ENCODE data around the gene R3HCC1L.
"Not testable (repeated sequence)": the region's sequence is repeated elsewhere in the genome, so short reads cannot be mapped to it uniquely, and the experiment has no call there.

Gene R3HCC1L

GRCh38 chr10:98208925-98209324, 74.5 kb downstream of the R3HCC1L start:
- H3K9me3 Mint-ChIP-seq: no peaks in the 10 kb centered on the region
- H3K4me3 Mint-ChIP-seq: no peak overlapping the region
- H3K36me3 Mint-ChIP-seq (ENCODE audit: low read depth): peaks cover 38% of the 10 kb centered on the region
- DNase-seq (ENCODE audit: low spot score): no peak
- H3K4me1 Mint-ChIP-seq (ENCODE audit: low read depth): peaks cover 1% of the 10 kb centered on the region
- no peaks in the 10 kb centered on the region for H3K27me3 Mint-ChIP-seq (ENCODE audit: low read depth)
- no peak overlapping the region for H3K27ac Mint-ChIP-seq

- no peak overlapping the region for H3K27ac Mint-ChIP-seq
- no peaks in the 10 kb centered on the region for H3K9me3 Mint-ChIP-seq
- H3K27me3 Mint-ChIP-seq (ENCODE audit: low read depth): no peaks in the 10 kb centered on the region
- peaks cover 40% of the 10 kb centered on the region for H3K36me3 Mint-ChIP-seq (ENCODE audit: low read depth)
- DNase-seq (ENCODE audit: low spot score): no peak
- no peak overlapping the region for H3K4me3 Mint-ChIP-seq
- peaks cover 1% of the 10 kb centered on the region for H3K4me1 Mint-ChIP-seq (ENCODE audit: low read depth)
Observed at GRCh38 chr10:98209441-98209840, 75.0 kb downstream of the R3HCC1L start.

GRCh38 chr10:98212196-98212595, 77.7 kb downstream of the R3HCC1L start:
- H3K4me1 Mint-ChIP-seq (ENCODE audit: low read depth): peaks cover 1% of the 10 kb centered on the region
- no peak for DNase-seq (ENCODE audit: low spot score)
- no peak overlapping the region for H3K27ac Mint-ChIP-seq
- H3K36me3 Mint-ChIP-seq (ENCODE audit: low read depth): peaks cover 53% of the 10 kb centered on the region
- peaks cover 8% of the 10 kb centered on the region for H3K9me3 Mint-ChIP-seq
- H3K27me3 Mint-ChIP-seq (ENCODE audit: low read depth): no peaks in the 10 kb centered on the region
- H3K4me3 Mint-ChIP-seq: no peak overlapping the region

- Mint-ChIP-seq H3K9me3 (peaks cover 24% of the 10 kb centered on the region), H3K27ac (no peak overlapping the region), H3K36me3 (ENCODE audit: low read depth) (peaks cover 60% of the 10 kb centered on the region), H3K4me3 (no peak overlapping the region), H3K4me1 (ENCODE audit: low read depth) (no peaks in the 10 kb centered on the region), H3K27me3 (ENCODE audit: low read depth) (no peaks in the 10 kb centered on the region)
- no peak for DNase-seq (ENCODE audit: low spot score)
Observed at GRCh38 chr10:98213740-98214139, 79.3 kb downstream of the R3HCC1L start.

GRCh38 chr10:98215373-98215772, 80.9 kb downstream of the R3HCC1L start:
- Mint-ChIP-seq H3K4me1 (ENCODE audit: low read depth) (peaks cover 1% of the 10 kb centered on the region), H3K36me3 (ENCODE audit: low read depth) (peaks cover 60% of the 10 kb centered on the region), H3K4me3 (no peak overlapping the region), H3K27me3 (ENCODE audit: low read depth) (no peaks in the 10 kb centered on the region), H3K27ac (no peak overlapping the region), H3K9me3 (peaks cover 37% of the 10 kb centered on the region)
- DNase-seq (ENCODE audit: low spot score): no peak

GRCh38 chr10:98217801-98218200, 83.3 kb downstream of the R3HCC1L start:
- no peak for DNase-seq (ENCODE audit: low spot score)
- Mint-ChIP-seq H3K4me1 (ENCODE audit: low read depth) (peaks cover 1% of the 10 kb centered on the region), H3K36me3 (ENCODE audit: low read depth) (peaks cover 45% of the 10 kb centered on the region), H3K9me3 (peaks cover 37% of the 10 kb centered on the region), H3K27ac (no peak overlapping the region), H3K27me3 (ENCODE audit: low read depth) (no peaks in the 10 kb centered on the region), H3K4me3 (no peak overlapping the region)

- peaks cover 21% of the 10 kb centered on the region for H3K9me3 Mint-ChIP-seq
- H3K27me3 Mint-ChIP-seq (ENCODE audit: low read depth): no peaks in the 10 kb centered on the region
- no peak overlapping the region for H3K27ac Mint-ChIP-seq
- no peak for DNase-seq (ENCODE audit: low spot score)
- H3K4me1 Mint-ChIP-seq (ENCODE audit: low read depth): peaks cover 8% of the 10 kb centered on the region
- peaks cover 40% of the 10 kb centered on the region for H3K36me3 Mint-ChIP-seq (ENCODE audit: low read depth)
- H3K4me3 Mint-ChIP-seq: no peak overlapping the region
Observed at GRCh38 chr10:98223874-98224273, 89.4 kb downstream of the R3HCC1L start.

- Mint-ChIP-seq H3K27me3 (ENCODE audit: low read depth) (no peaks in the 10 kb centered on the region), H3K9me3 (peaks cover 15% of the 10 kb centered on the region), H3K4me1 (ENCODE audit: low read depth) (peaks cover 7% of the 10 kb centered on the region), H3K36me3 (ENCODE audit: low read depth) (peaks cover 40% of the 10 kb centered on the region), H3K4me3 (no peak overlapping the region), H3K27ac (no peak overlapping the region)
- no peak for DNase-seq (ENCODE audit: low spot score)
Observed at GRCh38 chr10:98224509-98224908, 90.1 kb downstream of the R3HCC1L start.

GRCh38 chr10:98224996-98225395, 90.5 kb downstream of the R3HCC1L start:
- Mint-ChIP-seq H3K4me3 (no peak overlapping the region), H3K9me3 (peaks cover 11% of the 10 kb centered on the region), H3K4me1 (ENCODE audit: low read depth) (peaks cover 7% of the 10 kb centered on the region), H3K27me3 (ENCODE audit: low read depth) (no peaks in the 10 kb centered on the region), H3K36me3 (ENCODE audit: low read depth) (peaks cover 37% of the 10 kb centered on the region), H3K27ac (no peak overlapping the region)
- no peak for DNase-seq (ENCODE audit: low spot score)

GRCh38 chr10:98226508-98227144, 92.2 kb downstream of the R3HCC1L start:
- no peaks in the 10 kb centered on the region for H3K27me3 Mint-ChIP-seq (ENCODE audit: low read depth)
- H3K9me3 Mint-ChIP-seq: peaks cover 9% of the 10 kb centered on the region
- peaks cover 45% of the 10 kb centered on the region for H3K36me3 Mint-ChIP-seq (ENCODE audit: low read depth)
- no peak overlapping the region for H3K4me3 Mint-ChIP-seq
- peaks cover 7% of the 10 kb centered on the region for H3K4me1 Mint-ChIP-seq (ENCODE audit: low read depth)
- no peak for DNase-seq (ENCODE audit: low spot score)
- no peak overlapping the region for H3K27ac Mint-ChIP-seq

- DNase-seq (ENCODE audit: low spot score); H3K4me3 Mint-ChIP-seq; H3K4me1 Mint-ChIP-seq (ENCODE audit: low read depth); H3K9me3 Mint-ChIP-seq; H3K27me3 Mint-ChIP-seq (ENCODE audit: low read depth); H3K27ac Mint-ChIP-seq: not testable (repeated sequence)
- peaks cover 49% of the 10 kb centered on the region for H3K36me3 Mint-ChIP-seq (ENCODE audit: low read depth)
Observed at GRCh38 chr10:98227713-98228112, 93.3 kb downstream of the R3HCC1L start.

GRCh38 chr10:98228266-98228665, 93.8 kb downstream of the R3HCC1L start:
- peaks cover 52% of the 10 kb centered on the region for H3K36me3 Mint-ChIP-seq (ENCODE audit: low read depth)
- H3K4me3 Mint-ChIP-seq; H3K27me3 Mint-ChIP-seq (ENCODE audit: low read depth); DNase-seq (ENCODE audit: low spot score); H3K4me1 Mint-ChIP-seq (ENCODE audit: low read depth); H3K27ac Mint-ChIP-seq; H3K9me3 Mint-ChIP-seq: not testable (repeated sequence)

- no peaks in the 10 kb centered on the region for H3K27me3 Mint-ChIP-seq (ENCODE audit: low read depth)
- H3K27ac Mint-ChIP-seq: no peak overlapping the region
Observed at GRCh38 chr10:98231417-98231816, 97.0 kb downstream of the R3HCC1L start.

GRCh38 chr10:98235846-98236245, 101.4 kb downstream of the R3HCC1L start:
- Mint-ChIP-seq H3K27me3 (ENCODE audit: low read depth) (no peaks in the 10 kb centered on the region), H3K4me1 (ENCODE audit: low read depth) (peaks cover 13% of the 10 kb centered on the region), H3K4me3 (no peak overlapping the region), H3K36me3 (ENCODE audit: low read depth) (peaks cover 45% of the 10 kb centered on the region), H3K9me3 (no peaks in the 10 kb centered on the region), H3K27ac (no peak overlapping the region)
- no peak for DNase-seq (ENCODE audit: low spot score)

More at GRCh38 chr10:98231417-98231816, 97.0 kb downstream of the R3HCC1L start:
- Mint-ChIP-seq H3K4me3 (no peak overlapping the region), H3K9me3 (peaks cover 9% of the 10 kb centered on the region), H3K4me1 (ENCODE audit: low read depth) (peaks cover 5% of the 10 kb centered on the region), H3K36me3 (ENCODE audit: low read depth) (peaks cover 57% of the 10 kb centered on the region)
- DNase-seq (ENCODE audit: low spot score): no peak

GRCh38 chr10:98236862-98237261, 102.4 kb downstream of the R3HCC1L start:
- Mint-ChIP-seq H3K4me1 (ENCODE audit: low read depth) (peaks cover 13% of the 10 kb centered on the region), H3K27me3 (ENCODE audit: low read depth) (no peaks in the 10 kb centered on the region), H3K4me3 (no peak overlapping the region), H3K36me3 (ENCODE audit: low read depth) (peaks cover 46% of the 10 kb centered on the region), H3K9me3 (no peaks in the 10 kb centered on the region), H3K27ac (no peak overlapping the region)
- no peak for DNase-seq (ENCODE audit: low spot score)

Data from T-helper 2 cell treated with Interferon-gamma antibody and Interleukin-4, amounts not matched to agents 5 μg/mL and 100 μg/mL, for 36 hours (primary cell).